LHCN-M2 (cell line): ENCODE results near the gene LTA4H. TPM values are rescaled to one million over a fixed set of nuclear protein-coding genes. Genes with fewer than 3 reads are reported as not detected.

ENCODE experiments used
- DNase-seq: peaks from one replicate; pipeline ENCODE4 v3.0.0-alpha.2; 2012; ENCODE audit warnings: low read depth
- total RNA-seq: library from RNA; depleted of rRNA; stranded (reverse); fragments of >200 nt; gene quantifications from 2 replicates; pipeline ENCODE4 v1.2.3, GENCODE V29; 2014

Gene LTA4H
- total RNA-seq, 1 experiment from 2014 or later, result 92.0 TPM

GRCh38 chr12:96057986-96058553 lies 22.7 kb upstream of the LTA4H start:
- DNase-seq, result no peak

GRCh38 chr12:96056646-96057455 lies 21.5 kb upstream of the LTA4H start:
- DNase-seq, result no peak

- no peak for DNase-seq
Measured at GRCh38 chr12:96054244-96054610, 18.8 kb upstream of the LTA4H start.

- DNase-seq, result no peak
Measured at GRCh38 chr12:96053476-96054243, 18.3 kb upstream of the LTA4H start.

- DNase-seq, result no peak
Measured at GRCh38 chr12:96051756-96052485, 16.5 kb upstream of the LTA4H start.

- no peak for DNase-seq
Measured at GRCh38 chr12:96050139-96050538, 14.8 kb upstream of the LTA4H start.

- DNase-seq, result no peak
Measured at GRCh38 chr12:96049101-96049500, 13.7 kb upstream of the LTA4H start.

- DNase-seq, result peak; percentile 27
Measured at GRCh38 chr12:96048393-96048969, 13.1 kb upstream of the LTA4H start.

GRCh38 chr12:96047229-96048211 lies 12.1 kb upstream of the LTA4H start:
- DNase-seq, result peak; percentile 76

GRCh38 chr12:96046543-96047228 lies 11.3 kb upstream of the LTA4H start:
- DNase-seq, result no peak

GRCh38 chr12:96045566-96045965 lies 10.2 kb upstream of the LTA4H start:
- DNase-seq, result no peak

GRCh38 chr12:96044943-96045290 lies 9.5 kb upstream of the LTA4H start:
- no peak for DNase-seq

- DNase-seq, result peak; percentile 89
Measured at GRCh38 chr12:96044017-96044942, 8.9 kb upstream of the LTA4H start.

GRCh38 chr12:96041181-96041580 lies 5.8 kb upstream of the LTA4H start:
- no peak for DNase-seq

- no peak for DNase-seq
Measured at GRCh38 chr12:96040305-96041133, 5.1 kb upstream of the LTA4H start.

- no peak for DNase-seq
Measured at GRCh38 chr12:96039516-96039915, 4.1 kb upstream of the LTA4H start.

GRCh38 chr12:96036765-96037455 lies 1.5 kb upstream of the LTA4H start:
- peak; percentile 56 for DNase-seq
